HG02885 (cell line): Measurements from ENCODE around the gene OR6K2.
"Not testable (repeated sequence)": the region's sequence is repeated elsewhere in the genome, so short reads cannot be mapped to it uniquely, and the experiment has no call there.

Experiments used
- ATAC-seq: cut with Tn5 transposase; IDR thresholded peaks from one replicate; pipeline ENCODE4 v1.9.1; 2021; ENCODE audit warnings: mild to moderate bottlenecking; ENCODE audit not compliant: unreplicated experiment, poor library complexity

OR6K2 gene, protein sequence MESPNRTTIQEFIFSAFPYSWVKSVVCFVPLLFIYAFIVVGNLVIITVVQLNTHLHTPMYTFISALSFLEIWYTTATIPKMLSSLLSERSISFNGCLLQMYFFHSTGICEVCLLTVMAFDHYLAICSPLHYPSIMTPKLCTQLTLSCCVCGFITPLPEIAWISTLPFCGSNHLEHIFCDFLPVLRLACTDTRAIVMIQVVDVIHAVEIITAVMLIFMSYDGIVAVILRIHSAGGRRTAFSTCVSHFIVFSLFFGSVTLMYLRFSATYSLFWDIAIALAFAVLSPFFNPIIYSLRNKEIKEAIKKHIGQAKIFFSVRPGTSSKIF

GRCh38 chr1:158700552-158700951 is at the start of gene OR6K2:
Gene OR6K2 (minus strand): TSS chr1:158700652. CDS start chr1:158700652, 0 bp downstream.
- no peak for ATAC-seq

GRCh38 chr1:158735848-158736247 is 35.4 kb upstream of the OR6K2 start:
- no peak for ATAC-seq

- ATAC-seq = no peak
Measured at GRCh38 chr1:158732524-158732923, 32.1 kb upstream of the OR6K2 start.

DNA sequence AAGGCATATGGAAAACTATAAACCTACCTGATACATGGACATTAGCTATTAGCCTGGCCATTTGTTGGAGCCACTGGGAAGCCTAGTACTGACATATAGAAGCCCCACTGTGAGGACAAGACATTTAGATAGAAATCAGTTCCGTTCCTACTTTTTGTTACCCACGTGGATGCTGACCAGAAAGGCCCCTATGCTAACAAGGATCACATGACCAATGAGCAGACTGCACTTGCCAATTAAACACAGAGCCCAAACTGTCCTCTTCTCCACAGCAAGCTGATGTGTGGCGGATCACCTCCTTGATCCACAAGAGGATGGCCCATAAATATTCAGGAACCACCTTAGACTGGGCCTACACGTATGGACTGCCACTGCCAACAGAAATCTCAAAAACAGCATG is 31.3 kb upstream of the OR6K2 start:
- no peak for ATAC-seq

GRCh38 chr1:158730453-158730852 is 30.0 kb upstream of the OR6K2 start:
- ATAC-seq = no peak

GRCh38 chr1:158728510-158729225 is 28.2 kb upstream of the OR6K2 start:
- no peak for ATAC-seq

DNA sequence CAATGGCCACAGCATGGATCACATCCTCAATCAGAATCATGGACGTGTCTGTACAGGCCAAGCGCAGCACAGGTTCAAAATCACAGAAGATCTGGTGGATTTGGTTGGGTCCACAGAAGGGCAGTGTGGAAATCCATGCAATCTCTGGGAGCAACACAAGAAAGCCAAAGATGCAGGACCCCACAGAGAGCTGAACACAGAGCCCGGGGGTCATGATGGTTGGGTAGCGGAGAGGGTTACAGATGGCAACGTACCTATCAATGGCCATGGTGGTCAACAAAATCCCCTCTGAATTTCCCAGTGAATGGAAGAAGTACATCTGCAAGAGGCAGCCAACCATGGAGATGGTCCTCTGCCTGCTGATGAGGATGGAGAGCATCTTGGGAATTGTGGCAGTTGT is 24.0 kb upstream of the OR6K2 start:
- no peak for ATAC-seq

DNA sequence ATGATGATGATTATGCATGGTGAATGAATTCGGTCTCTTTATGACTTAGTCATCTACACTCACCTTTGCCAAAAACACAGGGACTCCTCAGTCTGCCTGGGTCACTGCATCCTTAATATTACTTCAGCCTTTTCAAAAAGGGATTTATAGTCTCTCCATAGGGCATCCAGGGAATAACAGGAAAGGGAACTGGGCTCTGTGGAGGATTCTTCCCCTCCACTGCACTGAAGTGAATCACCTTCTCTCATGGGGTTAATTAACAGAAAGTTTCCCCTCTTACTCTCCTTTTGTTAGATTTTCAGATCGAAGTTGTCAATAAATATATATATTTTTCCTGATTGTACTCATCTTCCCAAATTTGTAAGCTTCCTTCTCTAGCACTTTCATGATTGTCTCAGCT is 20.2 kb upstream of the OR6K2 start, which contains the start of gene OR6K3:
Gene OR6K3, minus strand, starts transcription at position 101 of the 400 bp plus-strand sequence. CDS start 2,605 bp downstream, outside the sequence.
- ATAC-seq = no peak

- ATAC-seq = no peak
Measured at GRCh38 chr1:158719664-158720063, 19.2 kb upstream of the OR6K2 start.

GRCh38 chr1:158717344-158717743 is 16.9 kb upstream of the OR6K2 start:
- no peak for ATAC-seq

DNA sequence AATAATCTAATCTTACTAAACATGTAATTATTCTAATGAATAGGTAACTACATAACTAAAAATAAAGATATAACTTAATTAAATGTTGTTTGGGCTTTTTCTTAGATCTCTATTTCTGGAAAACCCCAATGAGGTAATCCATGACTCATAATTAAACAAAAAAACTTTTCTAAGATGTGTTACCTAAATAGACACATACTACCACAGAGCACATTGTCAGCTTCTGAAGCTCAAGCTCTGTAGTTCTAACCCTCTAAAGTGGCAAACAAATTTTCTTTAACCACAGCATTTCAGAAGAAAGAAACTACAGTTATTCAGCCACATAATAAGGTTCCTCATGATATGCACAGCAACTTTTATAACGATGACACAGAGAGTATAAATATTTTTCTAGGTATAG is 15.9 kb upstream of the OR6K2 start:
- ATAC-seq = no peak

DNA sequence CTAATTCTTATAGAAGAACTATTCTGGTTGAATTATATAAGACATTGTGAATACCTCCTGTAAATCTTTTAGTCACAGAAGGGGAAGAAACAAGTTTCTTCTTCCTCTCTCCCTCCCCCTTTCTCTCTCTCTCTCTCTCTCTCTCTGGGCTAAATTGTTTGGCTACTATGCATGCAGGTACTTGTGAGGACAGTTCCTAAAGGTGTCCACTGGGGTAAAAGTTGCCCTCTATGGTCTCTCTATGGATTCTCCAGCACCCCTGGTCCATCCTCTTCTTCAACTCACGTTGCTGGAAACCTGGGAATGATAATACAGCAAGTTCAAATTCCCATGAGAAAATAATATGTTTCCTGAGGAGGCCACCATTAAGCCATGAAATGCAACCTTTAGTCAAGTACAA is 14.3 kb upstream of the OR6K2 start:
- no peak for ATAC-seq

GRCh38 chr1:158711098-158711497 is 10.6 kb upstream of the OR6K2 start:
- ATAC-seq = no peak

GRCh38 chr1:158706096-158706495 is 5.6 kb upstream of the OR6K2 start:
- ATAC-seq = no peak

- ATAC-seq = no peak
Measured at GRCh38 chr1:158694596-158694995, 5.9 kb downstream of the OR6K2 start.

- ATAC-seq = no peak
Measured at GRCh38 chr1:158692356-158692755, 8.1 kb downstream of the OR6K2 start.

DNA sequence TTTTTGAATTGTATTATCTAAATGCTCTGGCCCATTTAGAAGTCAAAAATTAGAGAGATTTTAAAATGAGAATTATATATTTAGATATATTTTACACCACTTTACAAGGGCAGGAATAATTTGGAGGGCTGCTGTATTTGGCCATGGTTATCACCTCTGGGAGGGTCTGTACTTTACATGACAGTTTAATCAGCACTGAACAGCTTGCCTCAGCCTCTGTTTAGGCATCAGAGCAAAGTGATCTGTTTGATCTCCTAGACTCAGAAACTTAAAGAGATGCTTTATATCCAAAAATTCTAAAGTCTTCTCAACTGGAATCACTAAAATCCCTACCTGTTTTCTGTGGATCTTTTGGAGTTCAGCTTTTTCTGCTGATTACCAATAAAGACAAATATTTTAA is 8.5 kb downstream of the OR6K2 start:
- no peak for ATAC-seq

DNA sequence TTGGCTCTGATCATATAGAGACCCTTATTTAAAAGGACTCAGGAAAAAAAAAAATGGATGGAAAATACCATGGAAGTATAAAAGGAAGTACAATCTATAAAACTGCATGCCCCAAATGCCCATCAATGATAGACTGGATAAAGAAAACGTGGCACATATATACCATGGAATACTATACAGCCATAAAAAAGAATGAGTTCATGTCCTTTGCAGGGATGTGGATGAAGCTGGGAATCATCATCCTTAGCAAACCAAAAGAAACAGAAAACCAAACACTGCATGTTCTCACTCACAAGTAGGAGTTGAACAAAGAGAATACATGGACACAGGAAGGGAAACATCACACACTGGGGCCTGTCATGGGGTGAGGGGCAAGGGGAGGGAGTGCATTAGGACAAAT is 9.3 kb downstream of the OR6K2 start:
- not testable (repeated sequence) for ATAC-seq

- ATAC-seq = no peak
Measured at GRCh38 chr1:158689875-158690274, 10.6 kb downstream of the OR6K2 start.

DNA sequence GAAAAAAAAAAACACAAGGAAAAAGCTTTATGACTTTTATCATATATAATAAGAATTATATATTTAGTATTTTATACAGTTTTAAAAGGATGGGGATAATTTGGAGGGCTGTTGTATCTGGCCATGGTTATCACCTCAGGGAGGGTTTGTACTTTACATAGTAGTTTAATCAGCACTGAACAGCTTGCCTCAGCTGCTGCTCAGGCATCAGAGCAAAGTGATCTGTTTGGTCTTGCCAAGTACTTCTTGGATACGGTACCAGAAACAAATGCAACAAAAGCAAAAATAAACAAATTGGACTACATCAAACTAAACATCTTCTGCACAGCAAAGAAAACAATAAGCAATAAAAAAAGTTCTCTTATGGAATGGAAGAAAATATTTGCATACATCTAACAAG is 11.3 kb downstream of the OR6K2 start:
- ATAC-seq = no peak

DNA sequence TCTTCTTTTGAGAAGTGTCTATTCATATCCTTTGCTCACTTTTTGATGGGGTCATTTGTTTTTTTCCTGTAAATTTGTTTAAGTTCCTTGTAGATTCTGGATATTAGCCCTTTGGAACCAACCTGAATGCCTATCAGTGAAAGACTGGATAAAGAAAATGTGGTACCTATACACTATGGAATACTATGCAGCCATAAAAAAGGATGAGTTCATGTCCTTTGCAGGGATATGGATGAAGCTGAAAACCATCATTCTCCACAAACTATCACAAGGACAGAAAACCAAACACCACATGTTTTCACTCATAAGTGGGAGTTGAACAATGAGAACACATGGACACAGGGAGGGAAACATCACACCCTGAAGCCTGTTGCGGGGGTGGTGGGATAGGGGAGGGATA is 12.1 kb downstream of the OR6K2 start:
- not testable (repeated sequence) for ATAC-seq

DNA sequence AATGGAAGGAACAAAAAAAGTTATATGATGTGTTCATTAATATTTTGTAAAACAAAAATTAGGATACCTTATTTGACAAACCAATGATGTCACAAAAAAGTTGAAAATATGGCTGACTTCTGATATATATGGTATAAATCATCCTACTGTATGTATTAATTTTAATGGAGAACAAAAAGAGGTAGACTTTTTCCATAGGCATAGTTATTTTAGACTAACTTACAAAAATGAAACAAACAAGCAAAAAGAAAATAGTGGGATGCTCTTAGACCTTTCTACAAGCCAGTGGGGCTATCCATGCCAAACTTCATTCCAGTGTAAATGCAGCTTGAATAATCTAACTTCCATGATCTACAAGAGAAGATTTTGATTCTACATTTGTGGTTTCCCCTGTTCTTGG is 13.4 kb downstream of the OR6K2 start:
- ATAC-seq = no peak
